Endothelial cell of umbilical vein (primary cell): ENCODE data around the gene MNAT1. TPM values are rescaled to one million over a fixed set of nuclear protein-coding genes. Genes with fewer than 3 reads are reported as not detected.

Source experiments
- BruUV-seq: library from RNA; stranded (reverse); fragments of 400-500 nt; replicated peaks from 2 replicates; lab custom pipeline; 2021; lab: Mats Ljungman, UMichigan
- CTCF ChIA-PET: fragments of 300-600, 350-600 bp; sonication (Branson Sonifier 250); formaldehyde crosslinking; loops from one replicate; lab custom pipeline; 2021; ENCODE audit warnings: antibody characterized with exemption, inconsistent platforms; lab: Charles Lee
- POLR2A ChIA-PET: fragments of 300-600, 350-600 bp; sonication (Branson Sonifier 250); formaldehyde crosslinking; loops from one replicate; lab custom pipeline; 2021; ENCODE audit warnings: antibody characterized with exemption, inconsistent platforms; lab: Charles Lee
- DNase-seq: peaks from one replicate; pipeline ENCODE4 v3.0.0-alpha.2; 2011; ENCODE audit warnings: low read depth, low spot score
- FAIRE-seq: peaks from 2 replicates; lab custom pipeline; 2011; peaks lifted over from hg19 to GRCh38; lab: Jason Lieb, UNC
- H2AFZ ChIP-seq: 2 replicates; pipeline ENCODE4 v1.6.0; 2012; ENCODE audit warnings: low read depth, low read length, control low read depth, inconsistent platforms
- H3K27ac ChIP-seq: 2 replicates; pipeline ENCODE4 v1.5.1; 2011; ENCODE audit warnings: low read depth, mild to moderate bottlenecking, control low read depth, low read length, moderate library complexity; ENCODE audit not compliant: insufficient read depth
- H3K27me3 ChIP-seq, 2 experiments: 2 replicates each; pipeline versions ENCODE4 v1.6.0 to v1.6.1; 2011; ENCODE audit warnings: low read length in 2 of 2, mixed read lengths in 1 of 2; ENCODE audit not compliant: control insufficient read depth in 2 of 2, insufficient read depth in 2 of 2
- H3K36me3 ChIP-seq, 2 experiments: 2 replicates in 1 of 2; 3 replicates in 1 of 2; pipeline ENCODE4 v1.5.1; 2011; ENCODE audit warnings: low read length in 2 of 2, mild to moderate bottlenecking in 1 of 2, moderate library complexity in 1 of 2; ENCODE audit not compliant: control insufficient read depth in 2 of 2, insufficient read depth in 2 of 2; ENCODE audit errors: extremely low read depth in 1 of 2
- H3K4me1 ChIP-seq: 3 replicates; pipeline ENCODE4 v1.5.1; 2011; ENCODE audit warnings: mild to moderate bottlenecking, low read length; ENCODE audit not compliant: control insufficient read depth, insufficient read depth; ENCODE audit errors: extremely low read depth
- H3K4me2 ChIP-seq: 2 replicates; pipeline ENCODE4 v1.6.1; 2011; ENCODE audit warnings: low read length, control low read depth, mixed read lengths; ENCODE audit not compliant: insufficient read depth
- H3K4me3 ChIP-seq, 3 experiments: fragments of 200-600 bp in 1 of 3; sonication (generic), shearing (Covaris generic) in 1 of 3; replicated peaks in 1 of 3; 2 replicates each; pipeline ENCODE4 v1.5.1; 2011 to 2016; ENCODE audit warnings: control low read depth in 3 of 3, low read length in 3 of 3, mild to moderate bottlenecking in 2 of 3, inconsistent platforms in 1 of 3, low read depth in 1 of 3, moderate library complexity in 1 of 3; ENCODE audit not compliant: insufficient read depth in 1 of 3
- H3K79me2 ChIP-seq: 2 replicates; pipeline ENCODE4 v1.6.0; 2012; ENCODE audit warnings: low read length, inconsistent platforms; ENCODE audit not compliant: control insufficient read depth, insufficient read depth
- H3K9ac ChIP-seq: replicated peaks from 2 replicates; pipeline ENCODE3; 2011; ENCODE audit warnings: low read length, control low read depth; ENCODE audit not compliant: insufficient read depth; ENCODE audit errors: extremely low read depth
- H3K9me1 ChIP-seq: replicated peaks from 3 replicates; pipeline ENCODE4 v1.6.0; 2011; ENCODE audit warnings: mild to moderate bottlenecking, low read length; ENCODE audit not compliant: control insufficient read depth, insufficient read depth; ENCODE audit errors: extremely low read depth
- H3K9me3 ChIP-seq: replicated peaks from 2 replicates; pipeline ENCODE4 v1.5.1; 2012; ENCODE audit warnings: low read length, inconsistent platforms; ENCODE audit not compliant: control insufficient read depth, insufficient read depth
- H4K20me1 ChIP-seq: replicated peaks from 2 replicates; pipeline ENCODE3; 2011; ENCODE audit warnings: mild to moderate bottlenecking, low read length; ENCODE audit not compliant: control insufficient read depth, insufficient read depth; ENCODE audit errors: extremely low read depth
- CTCF ChIP-seq, 2 donors: IDR thresholded peaks; 1 replicate in 1 of 2; 2 replicates in 1 of 2; pipeline ENCODE4 v1.5.1; 2011; ENCODE audit warnings: low read length in 2 of 2, mild to moderate bottlenecking in 2 of 2, moderate library complexity in 2 of 2, control low read depth in 1 of 2, inconsistent platforms in 1 of 2, low read depth in 1 of 2; ENCODE audit not compliant: insufficient read depth in 1 of 2; ENCODE audit errors: extremely low read depth in 1 of 2
- EZH2 ChIP-seq: IDR thresholded peaks from 2 replicates; pipeline ENCODE4 v1.6.1; 2012; ENCODE audit warnings: borderline replicate concordance, low read depth, mild to moderate bottlenecking, moderate library complexity, low read length, inconsistent platforms; ENCODE audit not compliant: severe bottlenecking
- FOS ChIP-seq: IDR thresholded peaks from 2 replicates; pipeline ENCODE4 v1.6.1; 2011; ENCODE audit warnings: mild to moderate bottlenecking, low read length, moderate library complexity, borderline replicate concordance; ENCODE audit not compliant: insufficient read depth
- GATA2 ChIP-seq: IDR thresholded peaks from 2 replicates; pipeline ENCODE4 v1.7.0; 2011; ENCODE audit warnings: low read depth, mild to moderate bottlenecking, moderate library complexity, mixed read lengths, low read length; ENCODE audit not compliant: insufficient read length, insufficient read depth
- JUN ChIP-seq: IDR thresholded peaks from 2 replicates; pipeline ENCODE4 v1.6.1; 2011; ENCODE audit warnings: borderline replicate concordance, low read depth; ENCODE audit not compliant: insufficient read length, insufficient read depth
- MAX ChIP-seq: IDR thresholded peaks from 2 replicates; pipeline ENCODE4 v1.6.1; 2011; ENCODE audit not compliant: insufficient read depth, insufficient read length
- MYC ChIP-seq: IDR thresholded peaks from one replicate; pipeline ENCODE4 v1.6.1; 2011; ENCODE audit warnings: mild to moderate bottlenecking, low read depth, low read length
- POLR2A ChIP-seq: IDR thresholded peaks from 2 replicates; pipeline ENCODE4 v1.6.1; 2012; ENCODE audit warnings: low read depth, mild to moderate bottlenecking, control low read depth, low read length
- POLR2AphosphoS5 ChIP-seq: IDR thresholded peaks from 2 replicates; pipeline ENCODE4 v1.6.1; 2012; ENCODE audit warnings: low read depth, mild to moderate bottlenecking, control low read depth, low read length, moderate library complexity; ENCODE audit not compliant: insufficient read depth
- dilution Hi-C: fragments of 300-500 bp; cut with MboI; formaldehyde crosslinking; loops from one replicate; pipeline ENCODE4 v1.15.0; 2019; ENCODE audit warnings: low sequenced_read_pairs; ENCODE audit not compliant: extremely low pct_ligation_motif_present
- intact Hi-C: fragments of 100-400 bp; cut with micrococcal nuclease; formaldehyde crosslinking; loops from one replicate; pipeline ENCODE4 v1.10.0; 2022
- polyA plus RNA-seq, 4 experiments: library from polyadenylated mRNA; depleted of rRNA in 3 of 4; stranded (reverse) in 3 of 4; unstranded in 1 of 4; fragments of >200 nt; gene quantifications; 2 replicates each; pipeline versions ENCODE4 v1.2.1 to v1.2.3, GENCODE V29; 2011 to 2012; ENCODE audit warnings: missing spikeins in 1 of 4
- total RNA-seq: library from RNA; stranded (reverse); gene quantifications from 2 replicates; pipeline ENCODE4 v1.2.3, GENCODE V29; 2021

Gene MNAT1
- total and polyA plus RNA-seq, 2 donors (not counting 3 experiments of a cell fraction or from before 2014, with no cell fraction given) = 35.7 to 55.7 TPM

- Histone ChIP-seq H3K9me1 (no peaks in the 10 kb centered on the region), H3K4me2 (no peak overlapping the region), H3K79me2 (no peaks in the 10 kb centered on the region), H3K27ac (no peak overlapping the region), H4K20me1 (no peaks in the 10 kb centered on the region), H3K27me3 (no peaks in the 10 kb centered on the region), H3K4me1 (no peaks in the 10 kb centered on the region), H3K4me3 (no peak overlapping the region), H3K9ac (no peak overlapping the region), H3K36me3 (peaks cover 10% of the 10 kb centered on the region in 2 experiments), H3K9me3 (no peaks in the 10 kb centered on the region), H2AFZ (no peak overlapping the region)
- no TSS peak for BruUV-seq
- CTCF ChIA-PET = interaction anchor here (1.0 kb wide), 1 partner anchor 36 kb away, joined by 3 read pairs; no protein-coding TSS in a partner anchor
- POLR2A ChIA-PET = no interaction called here
- DNase-seq (no peak), FAIRE-seq (no peak)
- TF ChIP-seq POLR2AphosphoS5 (no peak), GATA2 (no peak), EZH2 (no peak), CTCF (IDR thresholded peaks at IDR 0.05; ENCODE audit: extremely low read depth in 1 of 2, insufficient read depth in 1 of 2, low read depth in 1 of 2, low read length in 2 of 2) (no peak), POLR2A (no peak), JUN (no peak), FOS (no peak), MYC (no peak), MAX (no peak)
- dilution Hi-C loops (no loop called here), intact Hi-C loops (no loop called here)
Observed at GRCh38 chr14:60989599-60989998, 255.0 kb downstream of the MNAT1 start.
